Measurements from ENCODE around the gene SMOC1.

SMOC1 gene

GRCh38 chr14:69982886-69983285 is 103.7 kb downstream of the SMOC1 start:
- Histone ChIP-seq H3K27ac (no peak overlapping the region), H3K9me3 (no peaks in the 10 kb centered on the region), H3K4me3 (ENCODE audit: low read depth in 1 of 2, low read length in 1 of 2) (no peak overlapping the region), H3K4me1 (ENCODE audit: control insufficient read depth in 1 of 2, insufficient read depth in 1 of 2, low read depth in 1 of 2, low read length in 1 of 2) (no peaks in the 10 kb centered on the region), H3K36me3 (no peaks in the 10 kb centered on the region), H3K27me3 (peaks cover 18% of the 10 kb centered on the region)
- TF ChIP-seq CTCF (IDR thresholded peaks at IDR 0.05) = no peak

- Histone ChIP-seq H3K27me3 (peaks cover 18% of the 10 kb centered on the region), H3K27ac (no peak overlapping the region), H3K36me3 (no peaks in the 10 kb centered on the region), H3K4me1 (ENCODE audit: control insufficient read depth in 1 of 2, insufficient read depth in 1 of 2, low read depth in 1 of 2, low read length in 1 of 2) (no peaks in the 10 kb centered on the region), H3K4me3 (ENCODE audit: low read depth in 1 of 2, low read length in 1 of 2) (no peak overlapping the region), H3K9me3 (no peaks in the 10 kb centered on the region)
- no peak for TF ChIP-seq CTCF (IDR thresholded peaks at IDR 0.05)
Measured at GRCh38 chr14:69983317-69983716, 104.1 kb downstream of the SMOC1 start.

GRCh38 chr14:69985463-69985862 is 106.2 kb downstream of the SMOC1 start:
- no peaks in the 10 kb centered on the region for H3K36me3 ChIP-seq
- H3K27ac ChIP-seq = no peak overlapping the region
- H3K9me3 ChIP-seq = no peaks in the 10 kb centered on the region
- H3K4me3 ChIP-seq (ENCODE audit: low read depth in 1 of 2, low read length in 1 of 2) = no peak overlapping the region
- TF ChIP-seq CTCF (IDR thresholded peaks at IDR 0.05) = no peak
- H3K4me1 ChIP-seq (ENCODE audit: control insufficient read depth in 1 of 2, insufficient read depth in 1 of 2, low read depth in 1 of 2, low read length in 1 of 2) = no peaks in the 10 kb centered on the region
- H3K27me3 ChIP-seq = peaks cover 21% of the 10 kb centered on the region

- no peaks in the 10 kb centered on the region for H3K36me3 ChIP-seq
- no peak for TF ChIP-seq CTCF (IDR thresholded peaks at IDR 0.05)
- no peak overlapping the region for H3K4me3 ChIP-seq (ENCODE audit: low read depth in 1 of 2, low read length in 1 of 2)
- no peak overlapping the region for H3K27ac ChIP-seq
- H3K27me3 ChIP-seq = peaks cover 26% of the 10 kb centered on the region
- no peaks in the 10 kb centered on the region for H3K4me1 ChIP-seq (ENCODE audit: control insufficient read depth in 1 of 2, insufficient read depth in 1 of 2, low read depth in 1 of 2, low read length in 1 of 2)
- no peaks in the 10 kb centered on the region for H3K9me3 ChIP-seq
Measured at GRCh38 chr14:69986336-69986735, 107.1 kb downstream of the SMOC1 start.

- Histone ChIP-seq H3K36me3 (no peaks in the 10 kb centered on the region), H3K4me1 (ENCODE audit: control insufficient read depth in 1 of 2, insufficient read depth in 1 of 2, low read depth in 1 of 2, low read length in 1 of 2) (no peaks in the 10 kb centered on the region), H3K4me3 (ENCODE audit: low read depth in 1 of 2, low read length in 1 of 2) (no peak overlapping the region), H3K9me3 (no peaks in the 10 kb centered on the region), H3K27ac (no peak overlapping the region), H3K27me3 (peaks cover 20% of the 10 kb centered on the region)
- TF ChIP-seq CTCF (IDR thresholded peaks at IDR 0.05) = no peak
Measured at GRCh38 chr14:69987406-69988121, 108.3 kb downstream of the SMOC1 start.

All from neutrophil (primary cell).